ENCODE measurements around the gene ARID1B.

- no peak for TF ChIP-seq POLR2AphosphoS5 (IDR thresholded peaks at IDR 0.05; ENCODE audit: low read depth, low read length)
- TF ChIP-seq FOXP2 (optimal IDR thresholded peaks at IDR 0.05; ENCODE audit: borderline replicate concordance, extremely low read depth, extremely low read length, insufficient read depth) = no peak
- TF ChIP-seq TAF1 (IDR thresholded peaks at IDR 0.05; ENCODE audit: borderline replicate concordance, insufficient read depth, low read length) = no peak
- TF ChIP-seq SIN3A (IDR thresholded peaks at IDR 0.05; ENCODE audit: borderline replicate concordance, insufficient read depth, low read length) = no peak
- no peak for TF ChIP-seq REST (IDR thresholded peaks at IDR 0.05; ENCODE audit: insufficient read depth in 1 of 2, low read depth in 2 of 2, low read length in 2 of 2)
Measured at GRCh38 chr6:157245436-157245835, 468.3 kb downstream of the ARID1B start.
